ENCODE results near the gene DLG5. TPM values are rescaled to one million over a fixed set of nuclear protein-coding genes. Genes with fewer than 3 reads are reported as not detected.

DLG5 gene
- total and polyA plus RNA-seq, 2 experiments from 2014 or later: 4.4 to 27.9 TPM

DNA sequence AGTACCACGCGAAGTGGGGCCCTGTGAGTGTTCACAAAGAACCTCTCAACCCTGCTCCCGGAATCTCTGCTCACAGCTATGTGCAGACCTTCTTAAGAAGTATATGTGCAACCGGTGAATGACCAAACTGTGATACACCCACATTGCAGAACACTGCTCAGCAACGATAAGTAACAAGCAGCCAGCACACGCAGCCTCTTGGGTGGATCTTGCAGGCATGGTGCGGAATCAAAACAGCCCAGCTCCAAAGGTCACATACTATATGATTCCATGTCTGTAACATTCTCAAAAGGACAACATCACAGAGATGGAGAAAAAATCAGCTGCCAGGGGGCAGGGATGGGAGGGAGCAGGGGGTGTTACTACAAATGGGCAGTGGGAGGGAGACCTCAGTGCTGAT lies 101.6 kb downstream of the DLG5 start:
- H3K9ac ChIP-seq: no peak overlapping the region
- no peak overlapping the region for H3K4me2 ChIP-seq (ENCODE audit: unreplicated experiment)
- no peak overlapping the region for H3K4me3 ChIP-seq
- TF ChIP-seq EZH2phosphoT487 (IDR thresholded peaks at IDR 0.05; ENCODE audit: insufficient read depth, low read depth): no peak
- TF ChIP-seq EZH2 (IDR thresholded peaks at IDR 0.05; ENCODE audit: insufficient read depth, poor library complexity, severe bottlenecking): no peak
- 92 to 94% methylated on average over 7 of the region's 7 CpGs for WGBS, 2 experiments (ENCODE audit: low coverage in 1 of 2, low lambda C conversion rate in 2 of 2, missing lambda C conversion rate in 2 of 2)
- H2AFZ ChIP-seq: no peak overlapping the region
- no peaks in the 10 kb centered on the region for H3K27me3 ChIP-seq (replicated peaks; ENCODE audit: insufficient read depth)
- no peaks in the 10 kb centered on the region for H4K20me1 ChIP-seq (ENCODE audit: insufficient read depth)
- no peaks in the 10 kb centered on the region for H3F3A ChIP-seq (ENCODE audit: insufficient read depth)
- no peaks in the 10 kb centered on the region for H3K4me1 ChIP-seq (ENCODE audit: insufficient read depth)
- H3K27ac ChIP-seq: no peak overlapping the region
- in situ Hi-C loops (cut with MboI): no loop called here
- no peak for DNase-seq
- H3K9me3 ChIP-seq (ENCODE audit: low read depth): no peaks in the 10 kb centered on the region
- H3K36me3 ChIP-seq (ENCODE audit: low read depth): no peaks in the 10 kb centered on the region; the same call in 1 of the 2 replicates
- H3K9me2 ChIP-seq (ENCODE audit: insufficient read depth): no peaks in the 10 kb centered on the region
- no peaks in the 10 kb centered on the region for H3K79me2 ChIP-seq (ENCODE audit: insufficient read depth)

DNA sequence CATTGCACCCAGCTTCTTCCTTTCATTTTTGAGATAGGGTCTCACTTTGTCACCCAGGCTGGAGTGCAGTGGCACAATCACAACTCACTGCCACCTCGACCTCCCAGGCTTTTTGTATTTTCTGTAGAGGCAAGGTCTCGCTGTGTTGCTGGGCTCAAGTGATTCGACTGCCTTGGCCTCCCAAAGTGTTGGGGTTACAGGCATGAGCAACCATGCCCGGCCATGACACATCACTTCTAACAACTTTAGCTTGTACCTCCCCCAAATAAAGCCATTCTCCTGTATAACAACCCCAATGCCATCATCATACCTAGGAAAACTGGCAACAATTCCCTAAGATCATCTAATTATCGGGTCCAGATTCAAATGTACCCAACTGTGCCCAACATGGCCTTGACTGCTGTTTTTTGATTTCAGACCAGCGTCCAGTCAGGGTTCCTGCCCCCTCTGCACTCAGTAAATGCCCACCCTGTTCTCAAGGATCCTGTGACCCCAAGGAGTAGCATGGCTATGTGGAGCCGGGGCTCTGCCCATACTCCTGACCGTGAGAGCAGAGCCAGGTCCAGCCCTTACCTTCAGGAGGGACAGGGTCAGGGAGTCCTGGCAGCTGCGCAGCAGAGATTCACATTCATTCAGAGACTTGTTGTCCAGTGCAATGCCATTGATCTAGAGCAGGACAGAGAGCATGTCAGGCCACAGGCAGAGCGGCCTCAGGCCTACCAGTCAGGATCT lies 102.6 kb downstream of the DLG5 start:
- Histone ChIP-seq H3K36me3 (ENCODE audit: low read depth) (no peaks in the 10 kb centered on the region; the same call in 1 of the 2 replicates), H3F3A (ENCODE audit: insufficient read depth) (no peaks in the 10 kb centered on the region), H2AFZ (no peak overlapping the region), H3K9ac (no peak overlapping the region), H4K20me1 (ENCODE audit: insufficient read depth) (no peaks in the 10 kb centered on the region), H3K9me2 (ENCODE audit: insufficient read depth) (no peaks in the 10 kb centered on the region), H3K79me2 (ENCODE audit: insufficient read depth) (no peaks in the 10 kb centered on the region), H3K27ac (no peak overlapping the region), H3K4me1 (ENCODE audit: insufficient read depth) (no peaks in the 10 kb centered on the region), H3K27me3 (replicated peaks; ENCODE audit: insufficient read depth) (no peaks in the 10 kb centered on the region), H3K9me3 (ENCODE audit: low read depth) (no peaks in the 10 kb centered on the region), H3K4me2 (ENCODE audit: unreplicated experiment) (no peak overlapping the region), H3K4me3 (no peak overlapping the region)
- no peak for TF ChIP-seq EZH2 (IDR thresholded peaks at IDR 0.05; ENCODE audit: insufficient read depth, poor library complexity, severe bottlenecking)
- TF ChIP-seq EZH2phosphoT487 (IDR thresholded peaks at IDR 0.05; ENCODE audit: insufficient read depth, low read depth): no peak
- in situ Hi-C loops (cut with MboI): no loop called here
- WGBS, 2 experiments (ENCODE audit: low coverage in 1 of 2, low lambda C conversion rate in 2 of 2, missing lambda C conversion rate in 2 of 2): 98% methylated on average over 10 of the region's 10 CpGs
- DNase-seq: no peak

DNA sequence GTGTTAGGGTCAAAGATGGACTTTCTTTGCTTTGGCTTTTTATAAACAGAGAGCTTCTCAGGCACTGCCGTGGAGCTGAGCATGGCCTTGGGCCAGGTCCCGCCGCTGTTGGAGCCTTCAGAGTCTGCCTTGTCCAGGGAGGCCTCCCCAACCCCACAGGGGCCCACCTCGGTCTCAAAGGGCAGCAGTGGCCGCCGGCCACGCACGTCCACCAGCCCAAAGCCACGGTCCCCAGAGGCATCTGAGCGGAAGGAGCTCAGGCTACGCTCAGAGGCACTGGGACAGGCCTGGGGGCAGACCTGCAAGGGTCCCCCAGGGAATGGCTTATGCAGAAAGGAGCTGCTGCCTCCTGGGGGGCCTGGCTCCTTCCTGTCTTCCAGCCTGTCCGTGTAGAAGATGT lies 105.0 kb downstream of the DLG5 start:
- H3K27me3 ChIP-seq (replicated peaks; ENCODE audit: insufficient read depth): no peaks in the 10 kb centered on the region

DNA sequence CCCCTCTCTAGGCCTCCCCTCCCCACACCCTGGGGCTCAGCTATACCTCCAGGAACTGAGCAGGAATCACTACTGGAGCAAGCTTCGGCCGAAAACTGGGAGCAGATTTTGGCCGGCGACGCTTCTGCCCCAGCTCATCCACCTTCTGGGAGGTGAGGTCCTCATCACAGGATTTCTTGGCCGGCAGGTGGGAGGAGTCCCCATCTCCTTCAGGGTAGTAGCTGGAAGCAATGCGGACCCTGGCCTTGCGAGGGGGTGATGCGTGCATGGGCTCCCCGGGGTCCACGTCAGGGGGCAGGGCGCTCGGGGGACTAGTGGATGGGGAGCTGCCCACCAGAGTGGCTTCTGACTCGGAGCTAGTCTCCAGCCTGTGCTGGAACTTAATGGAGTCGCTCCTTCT lies 105.5 kb downstream of the DLG5 start:
- in situ Hi-C loops (cut with MboI): no loop called here
- H3K79me2 ChIP-seq (ENCODE audit: insufficient read depth): no peaks in the 10 kb centered on the region
- H3K27me3 ChIP-seq (replicated peaks; ENCODE audit: insufficient read depth): no peaks in the 10 kb centered on the region
- no peaks in the 10 kb centered on the region; the same call in 1 of the 2 replicates for H3K36me3 ChIP-seq (ENCODE audit: low read depth)
- DNase-seq: no peak
- no peak overlapping the region for H3K27ac ChIP-seq
- H4K20me1 ChIP-seq (ENCODE audit: insufficient read depth): no peaks in the 10 kb centered on the region
- H3K4me3 ChIP-seq: no peak overlapping the region
- WGBS, 2 experiments (ENCODE audit: low coverage in 1 of 2, low lambda C conversion rate in 2 of 2, missing lambda C conversion rate in 2 of 2): 98% methylated on average over 14 to 15 of the region's 15 CpGs
- TF ChIP-seq EZH2 (IDR thresholded peaks at IDR 0.05; ENCODE audit: insufficient read depth, poor library complexity, severe bottlenecking): no peak
- no peak for TF ChIP-seq EZH2phosphoT487 (IDR thresholded peaks at IDR 0.05; ENCODE audit: insufficient read depth, low read depth)
- H3K9me3 ChIP-seq (ENCODE audit: low read depth): no peaks in the 10 kb centered on the region
- H3K4me2 ChIP-seq (ENCODE audit: unreplicated experiment): no peak overlapping the region
- H2AFZ ChIP-seq: no peak overlapping the region
- no peaks in the 10 kb centered on the region for H3K4me1 ChIP-seq (ENCODE audit: insufficient read depth)
- H3K9ac ChIP-seq: no peak overlapping the region
- no peaks in the 10 kb centered on the region for H3K9me2 ChIP-seq (ENCODE audit: insufficient read depth)
- no peaks in the 10 kb centered on the region for H3F3A ChIP-seq (ENCODE audit: insufficient read depth)

More for the DNA sequence above, 105.0 kb downstream of the DLG5 start:
- H3K9me3 ChIP-seq (ENCODE audit: low read depth): no peaks in the 10 kb centered on the region
- H3K4me2 ChIP-seq (ENCODE audit: unreplicated experiment): no peak overlapping the region
- H3K4me3 ChIP-seq: no peak overlapping the region
- no peaks in the 10 kb centered on the region for H3K79me2 ChIP-seq (ENCODE audit: insufficient read depth)
- in situ Hi-C loops (cut with MboI): no loop called here
- no peaks in the 10 kb centered on the region for H3K9me2 ChIP-seq (ENCODE audit: insufficient read depth)
- no peaks in the 10 kb centered on the region for H4K20me1 ChIP-seq (ENCODE audit: insufficient read depth)
- TF ChIP-seq EZH2 (IDR thresholded peaks at IDR 0.05; ENCODE audit: insufficient read depth, poor library complexity, severe bottlenecking): no peak
- no peak for TF ChIP-seq EZH2phosphoT487 (IDR thresholded peaks at IDR 0.05; ENCODE audit: insufficient read depth, low read depth)
- H2AFZ ChIP-seq: no peak overlapping the region
- H3K4me1 ChIP-seq (ENCODE audit: insufficient read depth): no peaks in the 10 kb centered on the region
- no peak overlapping the region for H3K9ac ChIP-seq
- 88% methylated on average over 12 of the region's 12 CpGs for WGBS, 2 experiments (ENCODE audit: low coverage in 1 of 2, low lambda C conversion rate in 2 of 2, missing lambda C conversion rate in 2 of 2)
- DNase-seq: no peak
- no peak overlapping the region for H3K27ac ChIP-seq
- no peaks in the 10 kb centered on the region; the same call in 1 of the 2 replicates for H3K36me3 ChIP-seq (ENCODE audit: low read depth)
- H3F3A ChIP-seq (ENCODE audit: insufficient read depth): no peaks in the 10 kb centered on the region
